Lower lobe of right lung (tissue), 2 donors: ENCODE measurements around the gene SGCB. TPM values are rescaled to one million over a fixed set of nuclear protein-coding genes. Genes with fewer than 3 reads are reported as not detected.

Experiments used
- ATAC-seq, 2 donors: fragments of 200-7000 bp; cut with Tn5 transposase; one replicate each; pipeline ENCODE4 v1.9.1; 2020 to 2022; ENCODE audit warnings: mild to moderate bottlenecking in 2 of 2, moderate library complexity in 2 of 2
- DNase-seq: peaks from one replicate; pipeline ENCODE4 v3.0.0-alpha.2; 2020
- H3K27ac ChIP-seq: fragments of 200-600 bp; one replicate; pipeline ENCODE4 v1.8.0; 2022
- H3K27me3 ChIP-seq: fragments of 200-600 bp; one replicate; pipeline ENCODE4 v1.8.0; 2022; ENCODE audit warnings: low read depth
- H3K36me3 ChIP-seq: fragments of 200-600 bp; one replicate; pipeline ENCODE4 v1.8.0; 2022; ENCODE audit warnings: mild to moderate bottlenecking
- H3K4me1 ChIP-seq: fragments of 200-600 bp; one replicate; pipeline ENCODE4 v1.8.0; 2022
- H3K4me3 ChIP-seq: fragments of 200-600 bp; one replicate; pipeline ENCODE4 v1.8.0; 2022; ENCODE audit warnings: mild to moderate bottlenecking
- H3K9me3 ChIP-seq: fragments of 200-600 bp; one replicate; pipeline ENCODE4 v1.8.0; 2022
- CTCF ChIP-seq: fragments of 200-600 bp; IDR thresholded peaks from one replicate; pipeline ENCODE4 v1.8.0; 2022; ENCODE audit warnings: antibody characterized with exemption, mild to moderate bottlenecking
- intact Hi-C: fragments of 100-400 bp; cut with DNase I; formaldehyde crosslinking; loops from one replicate; pipeline ENCODE4 v1.11.0; 2022
- total RNA-seq: library from RNA; stranded (reverse); fragmentation: NEBNext Ultra II Directional; extraction: Animal tissue kit (Norgen Biotek cat#: 25700); gene quantifications from one replicate; pipeline ENCODE4 v1.2.1, GENCODE V29; 2021
- donor health status: DM: no; HTN: yes; CAD: no; lungs with severe emphysema.

SGCB gene
- total RNA-seq, 1 donor from 2014 or later: 23.3 TPM

DNA sequence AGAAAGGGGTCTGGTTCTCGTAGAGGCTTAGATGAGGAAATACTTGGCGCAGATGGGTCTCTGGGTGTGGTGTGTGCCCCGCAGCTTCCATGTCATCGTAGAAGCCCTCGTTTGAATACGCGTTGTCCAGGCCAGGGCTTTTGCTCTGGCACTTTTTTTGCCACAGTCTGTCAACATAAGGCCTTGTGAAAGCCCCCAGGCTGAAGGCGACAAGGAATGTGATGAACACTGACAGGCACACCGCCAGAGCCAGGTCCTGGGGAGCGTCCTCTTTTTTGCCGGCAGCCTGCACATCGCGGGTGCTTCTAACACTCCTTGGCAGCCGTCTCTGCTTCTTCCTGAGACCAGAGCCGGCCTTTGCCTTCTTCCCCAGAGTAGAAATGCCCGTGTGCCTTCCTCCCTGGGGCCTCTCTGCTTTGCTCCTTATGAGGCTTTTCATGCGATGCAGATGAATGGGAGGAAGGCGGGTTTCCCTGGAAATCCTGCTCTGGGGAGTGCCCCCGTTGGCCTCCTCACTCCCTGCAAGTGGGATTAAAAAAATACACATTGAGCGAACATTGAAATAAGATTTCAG is 42.4 kb downstream of the SGCB start:
- ATAC-seq: no peak
- H3K27me3 ChIP-seq: no peaks in the 10 kb centered on the region
- DNase-seq: no peak
- TF ChIP-seq CTCF: no peak
- no peaks in the 10 kb centered on the region for H3K36me3 ChIP-seq
- no peaks in the 10 kb centered on the region for H3K9me3 ChIP-seq
- H3K4me3 ChIP-seq: no peak overlapping the region
- intact Hi-C loops: no loop called here
- no peak overlapping the region for H3K27ac ChIP-seq
- H3K4me1 ChIP-seq: no peaks in the 10 kb centered on the region

Other genes with a start within 250 kb of the SGCB start
- gene DCUN1D4, start 195.1 kb downstream of the SGCB start, total RNA-seq: 49.5 TPM
- gene LRRC66, start 17.9 kb downstream of the SGCB start, total RNA-seq: 0.21 TPM
- 24.7 TPM for gene SPATA18, start 13.0 kb upstream of the SGCB start, total RNA-seq